SU-DHL-6 (cell line): ENCODE measurements around the gene SMAD7.

ENCODE experiments used
- H2AFZ ChIP-seq: fragments of 200-600 bp; sonication (generic); 2 replicates; pipeline ENCODE4 v1.6.1; 2014; ENCODE audit warnings: low read depth, mild to moderate bottlenecking, moderate library complexity, mixed read lengths, antibody characterized with exemption, low read length; ENCODE audit not compliant: severe bottlenecking
- H3F3A ChIP-seq: fragments of 200-600 bp; shearing (Covaris generic); 2 replicates; pipeline ENCODE4 v1.6.0; 2016; ENCODE audit warnings: antibody characterized with exemption, mild to moderate bottlenecking; ENCODE audit not compliant: insufficient read depth
- H3K27ac ChIP-seq: fragments of 200-600 bp; sonication (generic); 2 replicates; pipeline ENCODE4 v1.5.1; 2016; ENCODE audit warnings: low read depth, mild to moderate bottlenecking, low read length, moderate library complexity, mixed read lengths
- H3K27me3 ChIP-seq: fragments of 200-600 bp; sonication (generic), shearing (Covaris generic); 2 replicates; pipeline ENCODE4 v1.6.0; 2014; ENCODE audit warnings: mild to moderate bottlenecking, low read length
- H3K36me3 ChIP-seq: fragments of 200-600 bp; sonication (generic); 2 replicates; pipeline ENCODE4 v1.6.1; 2014; ENCODE audit warnings: mild to moderate bottlenecking, low read length, mixed read lengths
- H3K4me2 ChIP-seq: fragments of 300-600, 200-600 bp; shearing (Covaris generic), sonication (generic); 2 replicates; pipeline ENCODE4 v1.6.0; 2014; ENCODE audit warnings: low read length, low read depth, mild to moderate bottlenecking; ENCODE audit not compliant: poor library complexity, severe bottlenecking
- H3K4me3 ChIP-seq: fragments of 200-600 bp; sonication (generic); 2 replicates; pipeline ENCODE4 v1.5.1; 2014; ENCODE audit warnings: antibody characterized with exemption, low read length, mild to moderate bottlenecking, mixed read lengths; ENCODE audit not compliant: insufficient read depth, poor library complexity, severe bottlenecking
- H3K79me2 ChIP-seq: fragments of 200-600 bp; sonication (generic); 2 replicates; pipeline ENCODE4 v1.6.1; 2014; ENCODE audit warnings: mild to moderate bottlenecking, low read length, moderate library complexity; ENCODE audit not compliant: insufficient read depth
- H3K9ac ChIP-seq: fragments of 200-600 bp; sonication (generic); 2 replicates; pipeline ENCODE4 v1.7.0; 2014; ENCODE audit warnings: mild to moderate bottlenecking, low read length
- H3K9me2 ChIP-seq: fragments of 200-600 bp; sonication (generic); replicated peaks from 2 replicates; pipeline ENCODE4 v1.6.1; 2014; ENCODE audit warnings: low read length; ENCODE audit not compliant: insufficient read depth
- H3K9me3 ChIP-seq: fragments of 200-600 bp; sonication (generic); 2 replicates; pipeline ENCODE4 v1.6.1; 2014; ENCODE audit warnings: low read length, mixed read lengths; ENCODE audit not compliant: insufficient read depth
- H4K20me1 ChIP-seq: fragments of 200-600 bp; sonication (generic); 2 replicates; pipeline ENCODE4 v1.6.1; 2014; ENCODE audit warnings: low read depth, mild to moderate bottlenecking, antibody characterized with exemption, low read length, moderate library complexity, mixed read lengths
- EZH2phosphoT487 ChIP-seq: fragments of 200-600 bp; sonication (generic), shearing (Covaris generic); conservative IDR thresholded peaks from 2 replicates; pipeline ENCODE4 v1.6.1; 2018; ENCODE audit warnings: mild to moderate bottlenecking, antibody characterized with exemption, low read length, moderate library complexity, mixed read lengths
- TF ChIP-seq, protein P1 (sequence below): fragments of 200-600 bp; sonication (generic); IDR thresholded peaks from one replicate; pipeline ENCODE4 v1.5.1; 2017; ENCODE audit warnings: antibody characterized with exemption, mild to moderate bottlenecking, low read length, moderate library complexity; ENCODE audit not compliant: insufficient read depth, poor library complexity, severe bottlenecking

SMAD7 gene

DNA sequence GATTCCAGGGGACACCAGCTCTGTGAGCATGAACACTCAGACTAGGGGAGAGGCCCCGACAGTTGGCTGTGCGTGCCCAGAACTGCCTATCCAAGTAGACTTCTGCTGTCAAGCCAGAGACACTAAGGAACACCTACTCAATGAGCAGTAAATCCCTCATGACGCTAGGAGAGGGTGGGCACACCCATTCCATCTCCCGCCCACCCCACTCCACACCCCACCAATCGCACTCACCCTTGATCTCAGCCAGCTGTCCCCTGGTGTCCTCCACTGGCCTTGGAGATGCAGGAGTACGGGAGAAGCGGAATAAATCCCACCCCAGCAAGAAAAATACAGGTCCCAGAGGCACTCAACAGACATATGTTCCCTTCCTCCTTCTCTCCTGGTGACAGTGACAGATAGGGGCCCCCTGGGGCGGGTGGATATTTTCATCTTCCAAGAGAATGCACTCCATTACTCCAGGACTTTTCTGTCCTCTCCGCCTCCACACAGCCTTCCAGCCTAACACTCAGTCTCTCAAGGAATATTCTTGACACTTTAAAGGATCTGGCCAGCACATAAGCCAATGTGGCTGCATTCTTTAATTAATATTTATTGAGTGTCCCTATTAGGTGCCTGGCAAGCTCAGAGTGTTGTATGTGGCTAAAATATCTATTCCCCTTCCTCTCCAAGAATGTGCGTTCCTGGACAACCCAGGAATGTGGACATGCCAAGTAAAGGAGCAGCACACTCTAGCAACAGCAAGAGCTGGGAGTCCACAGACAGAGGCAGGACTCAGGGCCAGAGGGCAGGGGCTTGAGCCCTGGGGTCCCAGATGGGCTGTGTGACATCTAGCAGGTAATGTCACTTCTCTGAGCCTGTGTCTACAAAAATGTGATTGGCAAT lies 13.1 kb upstream of the SMAD7 start:
- no peaks in the 10 kb centered on the region for H3K9me3 ChIP-seq
- TF ChIP-seq, protein P1, sequence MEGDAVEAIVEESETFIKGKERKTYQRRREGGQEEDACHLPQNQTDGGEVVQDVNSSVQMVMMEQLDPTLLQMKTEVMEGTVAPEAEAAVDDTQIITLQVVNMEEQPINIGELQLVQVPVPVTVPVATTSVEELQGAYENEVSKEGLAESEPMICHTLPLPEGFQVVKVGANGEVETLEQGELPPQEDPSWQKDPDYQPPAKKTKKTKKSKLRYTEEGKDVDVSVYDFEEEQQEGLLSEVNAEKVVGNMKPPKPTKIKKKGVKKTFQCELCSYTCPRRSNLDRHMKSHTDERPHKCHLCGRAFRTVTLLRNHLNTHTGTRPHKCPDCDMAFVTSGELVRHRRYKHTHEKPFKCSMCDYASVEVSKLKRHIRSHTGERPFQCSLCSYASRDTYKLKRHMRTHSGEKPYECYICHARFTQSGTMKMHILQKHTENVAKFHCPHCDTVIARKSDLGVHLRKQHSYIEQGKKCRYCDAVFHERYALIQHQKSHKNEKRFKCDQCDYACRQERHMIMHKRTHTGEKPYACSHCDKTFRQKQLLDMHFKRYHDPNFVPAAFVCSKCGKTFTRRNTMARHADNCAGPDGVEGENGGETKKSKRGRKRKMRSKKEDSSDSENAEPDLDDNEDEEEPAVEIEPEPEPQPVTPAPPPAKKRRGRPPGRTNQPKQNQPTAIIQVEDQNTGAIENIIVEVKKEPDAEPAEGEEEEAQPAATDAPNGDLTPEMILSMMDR, result no peak
- no peak for TF ChIP-seq EZH2phosphoT487
- H3F3A ChIP-seq, result no peaks in the 10 kb centered on the region
- no peaks in the 10 kb centered on the region for H4K20me1 ChIP-seq
- H3K27ac ChIP-seq, result no peak overlapping the region
- no peaks in the 10 kb centered on the region for H3K79me2 ChIP-seq
- H3K9ac ChIP-seq, result no peak overlapping the region
- H3K4me2 ChIP-seq, result no peak overlapping the region
- H2AFZ ChIP-seq, result no peak overlapping the region
- H3K9me2 ChIP-seq, result no peaks in the 10 kb centered on the region
- no peaks in the 10 kb centered on the region for H3K27me3 ChIP-seq
- H3K36me3 ChIP-seq, result no peaks in the 10 kb centered on the region
- H3K4me3 ChIP-seq, result no peak overlapping the region

DNA sequence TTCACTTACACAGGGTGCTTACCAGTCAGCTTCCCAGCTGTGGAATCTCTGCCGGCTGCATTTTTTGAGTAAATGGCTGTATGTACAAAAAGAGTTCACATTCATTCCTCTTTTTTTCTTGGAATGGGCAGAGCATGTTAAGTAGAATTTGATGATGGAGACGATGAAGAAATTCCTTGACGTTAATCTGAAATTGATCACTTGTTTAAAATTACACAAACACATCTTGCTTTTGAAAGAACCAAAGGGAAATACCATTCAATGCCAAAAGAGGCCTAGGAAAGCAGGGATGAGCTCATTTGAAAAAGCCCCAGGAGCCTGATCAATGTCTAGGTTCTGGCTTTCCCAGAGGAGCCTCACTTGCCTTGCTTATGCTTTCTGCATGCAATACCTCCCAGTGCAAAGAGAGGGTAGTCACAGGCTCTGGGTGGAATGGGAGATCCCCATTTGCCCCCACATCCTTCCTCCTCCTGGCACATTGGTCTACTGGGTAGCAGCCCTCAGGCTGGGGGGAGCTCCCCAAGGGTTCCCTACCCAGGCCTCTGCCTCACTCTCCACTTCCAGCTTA lies 12.3 kb upstream of the SMAD7 start:
- Histone ChIP-seq H2AFZ (no peak overlapping the region), H3K9me3 (no peaks in the 10 kb centered on the region), H3K27ac (no peak overlapping the region), H3K4me2 (no peak overlapping the region), H3K36me3 (no peaks in the 10 kb centered on the region), H3K27me3 (no peaks in the 10 kb centered on the region), H3K79me2 (no peaks in the 10 kb centered on the region), H4K20me1 (no peaks in the 10 kb centered on the region), H3K4me3 (no peak overlapping the region), H3K9me2 (no peaks in the 10 kb centered on the region), H3F3A (no peaks in the 10 kb centered on the region), H3K9ac (no peak overlapping the region)
- TF ChIP-seq, protein P1, result no peak
- no peak for TF ChIP-seq EZH2phosphoT487

DNA sequence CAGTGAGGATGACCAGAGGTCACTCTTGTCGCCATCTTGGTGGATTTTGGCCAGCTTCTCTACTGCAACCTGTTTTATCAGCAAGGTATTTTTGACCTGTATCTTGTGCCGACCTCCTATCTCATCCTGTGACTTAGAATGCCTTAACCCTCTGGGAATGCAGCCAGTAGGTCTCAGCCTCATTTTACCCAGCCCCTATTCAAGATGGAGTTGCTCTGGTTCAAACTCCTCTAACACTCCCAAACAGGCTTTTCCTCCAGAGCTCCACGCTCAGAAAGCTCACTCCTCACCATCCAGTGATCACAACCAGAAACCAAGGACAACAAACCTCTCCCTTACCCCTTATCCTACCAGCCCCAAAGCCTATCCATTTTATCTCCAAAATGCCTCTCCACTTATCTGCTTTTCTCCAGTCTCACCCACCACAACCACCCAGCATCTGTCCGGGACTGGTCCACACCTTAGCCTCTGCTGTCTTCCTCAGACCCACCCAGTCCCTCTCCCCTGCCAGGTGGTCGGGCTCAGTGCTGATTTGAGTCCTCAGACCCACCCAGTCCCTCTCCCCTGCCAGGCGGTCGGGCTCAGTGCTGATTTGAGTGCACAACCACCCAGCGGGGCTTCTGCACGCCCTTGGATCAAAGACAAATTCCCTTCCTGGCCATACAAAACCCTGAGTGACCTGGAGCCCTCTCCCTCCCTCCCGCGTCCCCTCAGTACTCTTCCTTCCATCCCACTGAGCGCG lies 11.7 kb upstream of the SMAD7 start:
- Histone ChIP-seq H3K9me3 (no peaks in the 10 kb centered on the region), H3K27me3 (no peaks in the 10 kb centered on the region), H4K20me1 (no peaks in the 10 kb centered on the region), H3K4me3 (no peak overlapping the region), H3K79me2 (no peaks in the 10 kb centered on the region), H2AFZ (no peak overlapping the region), H3K9ac (no peak overlapping the region), H3F3A (no peaks in the 10 kb centered on the region), H3K4me2 (no peak overlapping the region), H3K9me2 (no peaks in the 10 kb centered on the region), H3K36me3 (no peaks in the 10 kb centered on the region), H3K27ac (no peak overlapping the region)
- no peak for TF ChIP-seq EZH2phosphoT487
- TF ChIP-seq, protein P1, result no peak
